NOMO-1 treated with DMSO at 0.1 percent for 48 hours (cell line): ENCODE measurements around the gene S100G.

Experiments used
- DNase-seq: peaks from one replicate; lab custom pipeline; 2025; ENCODE audit not compliant: unreplicated experiment; lab: John Stamatoyannopoulos, UW

Gene S100G

DNA sequence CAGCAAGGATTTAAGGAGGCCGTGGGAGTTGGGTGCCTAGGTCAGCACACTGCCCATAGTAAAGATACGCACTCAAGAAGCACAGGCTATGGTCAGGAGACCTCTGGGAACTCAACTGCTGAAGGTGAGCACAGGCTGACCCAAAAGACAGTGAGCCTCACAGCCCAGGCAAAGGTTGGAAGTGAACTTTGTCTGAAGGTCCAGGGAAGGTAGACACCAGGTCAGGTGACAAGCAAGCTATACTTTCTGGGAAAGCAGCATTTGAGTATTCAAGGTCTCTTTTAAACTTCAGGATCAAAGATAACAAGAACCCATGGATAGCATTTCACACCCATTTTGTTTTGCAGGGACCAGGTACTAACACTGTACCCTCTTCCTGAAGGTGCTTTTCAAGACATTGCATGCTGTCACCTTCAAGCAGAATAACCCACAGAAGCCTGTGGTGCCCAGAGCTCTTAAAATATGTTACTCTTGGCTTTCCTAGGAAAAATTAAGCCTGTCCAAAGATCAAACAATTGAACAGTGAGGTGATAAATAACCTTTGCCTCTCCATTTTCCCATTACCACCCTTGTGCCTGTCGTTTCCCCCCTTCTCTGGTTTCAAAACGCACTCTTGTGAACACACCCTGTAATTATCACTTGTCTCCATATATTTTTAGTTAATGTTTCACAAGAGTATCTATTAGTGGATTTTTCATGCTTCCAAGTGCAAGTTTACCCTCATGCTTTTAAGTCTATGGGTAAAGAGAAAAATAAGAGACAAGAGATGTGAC lies 3.4 kb upstream of the S100G start:
- peak; percentile 67 for DNase-seq

- no peak for DNase-seq
Observed at GRCh38 chrX:16651391-16652024, 1.6 kb downstream of the S100G start.

- no peak for DNase-seq
Observed at GRCh38 chrX:16653424-16653823, 3.5 kb downstream of the S100G start.

GRCh38 chrX:16654093-16654492 lies 4.1 kb downstream of the S100G start:
- DNase-seq, result no peak

- DNase-seq, result no peak
Observed at GRCh38 chrX:16658284-16658683, 8.3 kb downstream of the S100G start.

DNA sequence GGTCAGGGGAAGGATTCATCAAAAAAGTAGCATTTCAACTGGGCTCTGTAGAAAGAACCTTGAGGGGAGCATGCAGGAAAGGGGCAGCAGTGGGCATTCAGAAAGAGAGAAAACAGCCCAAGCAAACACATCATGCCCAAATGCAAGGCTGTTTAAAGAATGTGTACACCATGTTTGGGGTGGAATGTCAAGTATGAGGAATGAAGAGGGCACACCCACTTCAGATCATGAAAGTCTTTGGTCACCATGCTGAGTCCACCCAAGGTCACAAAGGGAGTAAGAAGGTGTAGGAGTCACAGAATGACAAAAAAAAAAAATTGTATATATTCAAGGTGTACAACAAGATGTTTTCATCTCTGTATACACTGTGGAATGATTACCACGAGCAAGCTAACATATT lies 9.4 kb downstream of the S100G start:
- no peak for DNase-seq

DNA sequence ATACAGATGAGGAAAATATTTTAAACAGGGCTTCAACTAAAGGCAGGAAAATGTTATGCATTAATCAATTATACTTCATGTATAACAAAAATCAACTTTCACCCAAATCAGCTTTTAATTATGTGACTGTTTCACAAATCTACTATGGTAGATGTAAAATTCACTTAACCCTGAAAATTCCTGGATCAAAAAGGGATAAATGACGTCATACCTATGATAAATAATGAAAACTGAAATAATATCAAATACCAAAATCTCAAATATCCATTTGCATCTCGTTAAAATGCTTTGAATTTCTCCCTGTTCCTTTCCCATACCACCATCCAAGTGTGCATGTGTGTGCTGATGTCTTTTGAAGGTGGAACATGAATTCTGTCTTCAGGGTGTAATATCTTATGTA lies 11.5 kb downstream of the S100G start:
- no peak for DNase-seq

DNA sequence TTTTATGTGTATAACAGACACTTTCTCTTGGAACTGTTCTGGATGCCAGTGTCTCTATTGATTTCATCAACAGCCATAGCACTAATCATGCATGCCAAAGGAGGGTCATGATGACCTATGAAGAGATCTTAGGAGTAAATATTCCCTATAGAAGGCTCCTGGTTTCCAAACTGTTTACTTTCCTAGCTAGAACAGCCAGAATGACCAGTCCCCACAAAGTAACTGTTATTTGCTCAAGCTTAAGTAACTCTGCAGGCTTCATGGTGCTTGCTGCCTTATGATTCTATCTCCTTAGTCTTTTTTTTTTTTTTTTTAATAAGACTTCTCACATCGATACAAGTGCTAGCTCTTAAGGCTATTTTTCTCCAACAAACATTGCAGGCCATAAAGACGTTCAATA lies 12.4 kb downstream of the S100G start:
- DNase-seq, result no peak

DNA sequence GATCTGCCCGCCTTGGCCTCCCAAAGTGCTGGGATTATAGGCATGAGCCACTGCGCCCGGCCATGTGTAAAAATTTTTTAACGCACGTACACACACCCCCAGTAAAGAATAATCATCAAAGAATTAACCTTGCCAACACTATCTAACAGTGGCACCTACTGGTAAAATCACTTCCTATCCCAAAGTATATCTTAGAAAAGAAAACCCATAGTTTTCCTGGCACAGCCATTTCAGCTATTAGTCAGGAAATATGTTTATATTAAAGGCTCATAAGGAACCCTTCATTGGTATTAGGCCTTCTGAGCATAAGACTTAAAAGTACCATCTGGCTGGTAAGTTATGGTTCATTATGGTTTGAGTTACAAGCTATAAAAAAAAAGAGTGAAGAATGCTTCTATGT lies 14.1 kb downstream of the S100G start:
- no peak for DNase-seq

DNA sequence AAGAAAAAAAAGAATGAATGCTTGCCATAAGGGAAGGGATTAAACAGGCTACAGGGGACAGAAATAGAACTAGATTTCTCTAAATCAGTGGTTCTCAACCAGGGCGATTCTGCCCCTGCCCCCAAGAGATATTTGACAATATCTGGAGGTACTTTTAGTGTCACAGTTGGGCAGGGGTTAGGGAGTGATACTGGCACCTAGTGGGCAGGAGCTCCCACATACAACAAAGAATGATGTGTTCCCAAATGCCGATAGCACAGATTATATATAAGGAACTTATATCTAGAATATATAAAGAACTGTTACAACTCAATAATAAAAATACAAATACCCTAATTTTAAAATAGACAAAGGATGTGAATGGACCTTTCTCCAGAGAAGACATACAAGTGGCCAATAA lies 14.7 kb downstream of the S100G start:
- no peak for DNase-seq

DNA sequence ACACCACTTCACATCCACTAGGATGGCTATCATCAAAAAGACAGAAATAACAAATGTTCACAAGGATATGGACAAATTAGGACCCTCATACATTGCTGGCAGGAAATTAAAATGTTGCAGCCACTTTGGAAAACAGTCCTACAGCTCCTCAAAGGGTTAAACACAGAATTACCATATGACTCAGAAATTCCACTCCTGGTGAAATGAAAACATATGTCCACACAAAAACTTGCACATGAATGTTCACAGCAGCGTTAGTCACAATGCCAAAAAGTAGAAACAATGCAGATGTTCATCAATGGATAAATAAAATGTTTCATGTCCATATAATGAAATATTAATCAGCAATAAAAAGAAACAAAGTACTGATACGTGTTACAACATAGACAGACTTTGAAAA lies 15.1 kb downstream of the S100G start:
- DNase-seq, result no peak

GRCh38 chrX:16666541-16666940 lies 16.6 kb downstream of the S100G start:
- DNase-seq, result no peak

GRCh38 chrX:16671005-16671404 lies 21.0 kb downstream of the S100G start:
- peak; percentile 72 for DNase-seq

DNA sequence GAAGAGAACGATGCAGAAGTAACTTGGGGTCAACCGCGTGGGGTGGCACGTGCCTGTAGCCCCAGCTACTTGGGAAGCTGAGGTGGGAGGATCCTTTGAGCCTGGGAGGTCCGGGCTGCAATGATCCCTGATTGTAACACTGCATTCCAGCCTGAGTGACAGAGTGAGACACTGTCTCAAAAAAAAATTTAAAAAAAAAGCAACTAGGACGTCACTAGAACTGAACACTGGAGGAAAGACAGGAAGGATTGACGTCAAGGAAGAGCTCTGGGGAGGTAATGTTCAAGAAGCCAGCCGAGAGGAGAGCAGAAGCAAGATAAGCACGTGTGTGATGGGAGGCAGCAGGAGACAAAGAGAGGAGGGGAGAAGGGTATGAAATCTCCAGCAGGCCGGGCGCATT lies 28.7 kb downstream of the S100G start:
- no peak for DNase-seq

DNA sequence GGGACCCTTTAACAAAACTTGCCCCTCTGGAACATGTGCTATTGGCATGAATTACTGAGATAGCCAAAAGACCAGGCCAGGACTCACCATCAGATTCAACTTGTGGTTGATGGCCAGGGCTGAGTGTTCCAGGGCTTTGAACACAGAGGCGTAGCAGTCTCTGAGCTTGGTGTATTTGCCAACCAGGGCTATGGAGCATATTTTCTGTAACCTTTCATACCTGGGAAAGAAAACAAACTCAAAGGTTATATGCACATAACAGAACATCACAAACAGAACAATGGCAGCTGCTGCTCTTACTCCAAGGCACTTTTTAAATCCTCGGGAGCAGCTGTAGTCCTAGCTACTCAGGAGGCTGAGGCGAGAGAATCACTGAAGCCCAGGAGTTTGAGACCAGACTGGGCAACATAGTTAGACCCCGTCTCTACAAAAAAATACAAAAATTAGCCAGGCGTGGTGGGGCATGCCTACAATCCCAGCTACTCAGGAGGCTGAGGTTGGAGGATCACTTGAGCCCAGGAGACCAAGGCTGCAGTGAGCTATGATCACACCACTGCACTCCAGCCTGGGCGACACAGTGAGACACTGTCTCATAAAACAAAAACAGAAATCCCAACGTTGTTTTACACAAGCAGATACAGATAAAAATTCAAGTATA lies 33.2 kb downstream of the S100G start:
- DNase-seq, result no peak

GRCh38 chrX:16687514-16687913 lies 37.6 kb downstream of the S100G start:
- DNase-seq, result peak; percentile 8

DNA sequence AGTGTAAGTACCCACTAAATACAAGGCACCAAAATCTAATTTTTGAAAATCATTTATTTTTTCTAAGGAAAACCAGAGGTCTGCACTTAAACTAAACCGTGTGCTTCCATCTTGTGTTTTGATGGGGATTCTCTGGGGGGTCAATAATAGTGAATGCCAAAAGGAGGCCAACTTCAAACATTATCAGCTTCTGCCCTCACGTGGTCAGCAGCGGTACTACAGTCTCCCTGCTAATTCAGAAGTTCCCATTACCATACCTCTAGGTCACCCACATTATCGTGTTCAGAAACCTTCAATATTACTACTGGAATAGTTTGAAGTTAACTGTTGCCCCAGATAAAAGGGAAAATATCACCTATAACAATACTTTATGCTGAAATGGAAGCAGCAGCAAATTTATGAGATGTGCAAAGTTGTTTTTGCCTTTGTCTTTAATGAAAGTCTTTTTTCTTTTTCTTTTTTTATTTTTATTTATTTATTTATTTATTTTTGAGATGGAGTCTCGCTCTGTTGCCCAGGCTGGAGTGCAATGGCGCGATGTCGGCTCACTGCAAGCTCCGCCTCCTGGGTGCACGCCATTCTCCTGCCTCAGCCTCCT lies 45.2 kb downstream of the S100G start:
- DNase-seq, result peak; percentile 35

- DNase-seq, result no peak
Observed at GRCh38 chrX:16696956-16697355, 47.0 kb downstream of the S100G start.

GRCh38 chrX:16699389-16699788 lies 49.4 kb downstream of the S100G start:
- no peak for DNase-seq

- DNase-seq, result no peak
Observed at GRCh38 chrX:16700734-16701133, 50.8 kb downstream of the S100G start.

DNA sequence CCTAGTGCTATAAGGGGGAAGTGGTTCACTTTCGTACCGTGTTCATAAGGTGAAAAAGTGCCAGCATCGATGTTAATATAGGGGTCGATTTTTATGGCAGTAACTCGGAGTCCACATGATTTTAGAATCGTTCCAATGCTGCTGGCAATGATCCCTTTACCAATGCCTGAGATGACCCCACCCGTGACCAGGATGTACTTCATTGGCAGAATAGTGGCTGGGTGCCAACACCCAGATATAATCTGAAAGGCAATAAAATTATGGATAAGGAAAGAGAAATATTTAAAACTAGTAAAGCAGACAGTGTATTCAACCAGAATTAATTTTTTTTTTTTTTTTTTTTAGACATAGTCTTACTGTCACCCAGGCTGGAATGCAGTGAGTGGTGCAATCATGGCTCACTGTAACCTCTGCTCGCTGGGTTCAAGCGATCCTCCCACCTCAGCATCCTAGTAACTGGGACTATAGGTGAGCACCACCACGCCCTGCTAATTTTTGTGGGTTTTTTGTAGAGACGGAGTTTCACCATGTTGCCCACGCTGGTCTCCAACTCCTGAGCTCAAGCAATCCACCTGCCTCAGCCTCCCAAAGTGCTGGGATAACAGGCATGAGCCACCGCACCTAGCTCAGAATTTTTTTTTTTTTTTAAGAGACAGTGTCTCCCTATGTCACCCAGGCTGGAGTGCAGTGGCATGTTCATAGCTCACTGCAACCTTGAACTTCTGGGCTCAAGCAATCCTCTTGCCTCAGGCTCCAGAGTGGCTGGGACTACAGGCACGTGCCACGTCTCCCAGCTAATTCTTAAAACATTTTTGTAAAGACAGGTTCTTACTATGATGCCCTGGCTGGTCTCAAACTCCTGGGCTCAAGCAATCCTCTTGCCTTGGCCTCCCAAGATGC lies 53.0 kb downstream of the S100G start:
- DNase-seq, result no peak
